ENCODE results near the gene GUCD1. TPM values are rescaled to one million over a fixed set of nuclear protein-coding genes. Genes with fewer than 3 reads are reported as not detected.

Gene GUCD1
- total and polyA plus RNA-seq, 2 of the 13 experiments (the other 11 are each of a cell fraction or from before 2014, with no cell fraction given): 128 to 245 TPM

- TF ChIP-seq, protein P1, sequence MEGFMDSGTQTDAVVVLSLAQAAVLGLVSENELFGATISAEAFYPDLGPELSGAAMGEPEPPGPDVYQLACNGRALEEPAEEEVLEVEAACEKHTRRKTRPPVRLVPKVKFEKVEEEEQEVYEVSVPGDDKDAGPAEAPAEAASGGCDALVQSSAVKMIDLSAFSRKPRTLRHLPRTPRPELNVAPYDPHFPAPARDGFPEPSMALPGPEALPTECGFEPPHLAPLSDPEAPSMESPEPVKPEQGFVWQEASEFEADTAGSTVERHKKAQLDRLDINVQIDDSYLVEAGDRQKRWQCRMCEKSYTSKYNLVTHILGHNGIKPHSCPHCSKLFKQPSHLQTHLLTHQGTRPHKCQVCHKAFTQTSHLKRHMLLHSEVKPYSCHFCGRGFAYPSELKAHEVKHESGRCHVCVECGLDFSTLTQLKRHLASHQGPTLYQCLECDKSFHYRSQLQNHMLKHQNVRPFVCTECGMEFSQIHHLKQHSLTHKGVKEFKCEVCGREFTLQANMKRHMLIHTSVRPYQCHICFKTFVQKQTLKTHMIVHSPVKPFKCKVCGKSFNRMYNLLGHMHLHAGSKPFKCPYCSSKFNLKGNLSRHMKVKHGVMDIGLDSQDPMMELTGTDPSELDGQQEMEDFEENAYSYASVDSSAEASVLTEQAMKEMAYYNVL (CRISPR knock-in tag; IDR thresholded peaks at IDR 0.05; ENCODE audit: borderline replicate concordance): no peak
- TF ChIP-seq ZNF235 (CRISPR knock-in tag; IDR thresholded peaks at IDR 0.05; ENCODE audit: borderline replicate concordance) (0 out of 2 replicates have a peak, but pooled peaks have one; percentile 76), POLR2A (IDR thresholded peaks at IDR 0.05; ENCODE audit: insufficient read depth in 1 of 2, low read depth in 2 of 2, low read length in 2 of 2) (peak; percentile 4 to 21; a peak in 2 of 4 replicates), ZNF446 (CRISPR knock-in tag; IDR thresholded peaks at IDR 0.05) (no peak), ZNF691 (CRISPR knock-in tag; IDR thresholded peaks at IDR 0.05; ENCODE audit: borderline replicate concordance, low read depth) (no peak), FOXA1 (IDR thresholded peaks at IDR 0.05) (no peak), FOXA1 (CRISPR knock-in tag; IDR thresholded peaks at IDR 0.05) (peak; percentile 57; the same call in 1 of the 2 replicates), HOXA5 (CRISPR knock-in tag; IDR thresholded peaks at IDR 0.05) (no peak), IRF2 (CRISPR knock-in tag; IDR thresholded peaks at IDR 0.05) (0 out of 2 replicates have a peak, but pooled peaks have one; percentile 6), SP1 (IDR thresholded peaks at IDR 0.05) (no peak), SP1 (CRISPR knock-in tag; IDR thresholded peaks at IDR 0.05) (no peak), NR2C2 (CRISPR knock-in tag; IDR thresholded peaks at IDR 0.05; ENCODE audit: borderline replicate concordance) (no peak), ZBTB38 (CRISPR knock-in tag; IDR thresholded peaks at IDR 0.05) (no peak), SRSF4 (IDR thresholded peaks at IDR 0.05; ENCODE audit: low read depth, low read length, poor library complexity, severe bottlenecking) (no peak), SOX6 (IDR thresholded peaks at IDR 0.05) (no peak), SOX6 (CRISPR knock-in tag; IDR thresholded peaks at IDR 0.05) (0 out of 2 replicates have a peak, but pooled peaks have one; percentile 8), SYNCRIP (IDR thresholded peaks at IDR 0.05; ENCODE audit: insufficient read depth, low read depth, low read length) (no peak), GATA4 (IDR thresholded peaks at IDR 0.05; ENCODE audit: borderline replicate concordance, low read depth) (no peak), KLF15 (CRISPR knock-in tag; IDR thresholded peaks at IDR 0.05; ENCODE audit: borderline replicate concordance) (no peak), MXI1 (IDR thresholded peaks at IDR 0.05; ENCODE audit: borderline replicate concordance, low read depth, low read length) (no peak)
- TF ChIP-seq, protein P2, sequence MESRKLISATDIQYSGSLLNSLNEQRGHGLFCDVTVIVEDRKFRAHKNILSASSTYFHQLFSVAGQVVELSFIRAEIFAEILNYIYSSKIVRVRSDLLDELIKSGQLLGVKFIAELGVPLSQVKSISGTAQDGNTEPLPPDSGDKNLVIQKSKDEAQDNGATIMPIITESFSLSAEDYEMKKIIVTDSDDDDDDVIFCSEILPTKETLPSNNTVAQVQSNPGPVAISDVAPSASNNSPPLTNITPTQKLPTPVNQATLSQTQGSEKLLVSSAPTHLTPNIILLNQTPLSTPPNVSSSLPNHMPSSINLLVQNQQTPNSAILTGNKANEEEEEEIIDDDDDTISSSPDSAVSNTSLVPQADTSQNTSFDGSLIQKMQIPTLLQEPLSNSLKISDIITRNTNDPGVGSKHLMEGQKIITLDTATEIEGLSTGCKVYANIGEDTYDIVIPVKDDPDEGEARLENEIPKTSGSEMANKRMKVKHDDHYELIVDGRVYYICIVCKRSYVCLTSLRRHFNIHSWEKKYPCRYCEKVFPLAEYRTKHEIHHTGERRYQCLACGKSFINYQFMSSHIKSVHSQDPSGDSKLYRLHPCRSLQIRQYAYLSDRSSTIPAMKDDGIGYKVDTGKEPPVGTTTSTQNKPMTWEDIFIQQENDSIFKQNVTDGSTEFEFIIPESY (CRISPR knock-in tag; IDR thresholded peaks at IDR 0.05): no peak
- TF ChIP-seq, protein P3, sequence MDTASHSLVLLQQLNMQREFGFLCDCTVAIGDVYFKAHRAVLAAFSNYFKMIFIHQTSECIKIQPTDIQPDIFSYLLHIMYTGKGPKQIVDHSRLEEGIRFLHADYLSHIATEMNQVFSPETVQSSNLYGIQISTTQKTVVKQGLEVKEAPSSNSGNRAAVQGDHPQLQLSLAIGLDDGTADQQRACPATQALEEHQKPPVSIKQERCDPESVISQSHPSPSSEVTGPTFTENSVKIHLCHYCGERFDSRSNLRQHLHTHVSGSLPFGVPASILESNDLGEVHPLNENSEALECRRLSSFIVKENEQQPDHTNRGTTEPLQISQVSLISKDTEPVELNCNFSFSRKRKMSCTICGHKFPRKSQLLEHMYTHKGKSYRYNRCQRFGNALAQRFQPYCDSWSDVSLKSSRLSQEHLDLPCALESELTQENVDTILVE (CRISPR knock-in tag; IDR thresholded peaks at IDR 0.05): 0 out of 2 replicates have a peak, but pooled peaks have one; percentile 31
- TF ChIP-seq, protein P4, sequence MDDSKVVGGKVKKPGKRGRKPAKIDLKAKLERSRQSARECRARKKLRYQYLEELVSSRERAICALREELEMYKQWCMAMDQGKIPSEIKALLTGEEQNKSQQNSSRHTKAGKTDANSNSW (CRISPR knock-in tag; IDR thresholded peaks at IDR 0.05; ENCODE audit: borderline replicate concordance): no peak
Observed at GRCh38 chr22:24553597-24554312, 1.2 kb downstream of the GUCD1 start (continued).
